ENCODE data around the gene MTO1.
"Not testable (repeated sequence)": the region's sequence is repeated elsewhere in the genome, so short reads cannot be mapped to it uniquely, and the experiment has no call there.

The MTO1 gene

DNA sequence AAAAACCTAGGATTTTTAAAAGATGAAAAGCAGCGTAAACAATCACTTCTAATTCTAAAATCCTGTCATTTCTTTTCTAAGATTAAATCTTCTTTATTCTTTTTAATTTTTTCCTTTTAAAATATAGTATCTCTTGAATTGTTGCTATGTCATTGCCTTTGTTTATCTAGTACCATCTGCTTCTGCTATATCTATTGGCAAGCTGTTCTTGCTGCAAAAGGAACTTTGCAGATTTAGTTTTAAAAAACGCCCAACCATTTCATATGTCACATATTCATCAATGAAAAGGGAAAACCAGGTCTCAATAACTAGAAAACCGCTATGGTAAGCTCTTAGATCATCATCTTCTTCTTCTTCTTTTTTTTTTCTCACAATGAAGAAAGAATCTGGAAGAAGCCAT is 70.8 kb downstream of the MTO1 start:
- DNase-seq (ENCODE audit: low spot score): no peak

DNA sequence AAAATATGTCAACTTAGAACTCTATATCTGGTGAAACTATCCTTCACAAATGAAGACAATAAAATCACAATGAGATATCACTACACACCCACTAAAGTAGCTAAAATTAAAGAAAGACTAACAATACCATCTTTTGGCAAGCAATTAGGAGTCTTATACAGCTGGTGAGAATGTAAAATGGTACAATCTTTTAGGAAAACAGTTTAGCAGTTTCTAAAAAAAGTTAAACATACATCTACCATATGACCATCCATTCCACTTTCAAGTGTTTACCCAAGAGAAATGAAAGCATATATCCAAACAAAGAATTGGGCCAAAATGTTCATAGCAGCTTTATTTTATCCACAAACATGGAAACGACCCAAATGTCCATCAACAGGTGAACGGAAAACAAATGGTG is 73.1 kb downstream of the MTO1 start:
- no peak for DNase-seq (ENCODE audit: low spot score)

DNA sequence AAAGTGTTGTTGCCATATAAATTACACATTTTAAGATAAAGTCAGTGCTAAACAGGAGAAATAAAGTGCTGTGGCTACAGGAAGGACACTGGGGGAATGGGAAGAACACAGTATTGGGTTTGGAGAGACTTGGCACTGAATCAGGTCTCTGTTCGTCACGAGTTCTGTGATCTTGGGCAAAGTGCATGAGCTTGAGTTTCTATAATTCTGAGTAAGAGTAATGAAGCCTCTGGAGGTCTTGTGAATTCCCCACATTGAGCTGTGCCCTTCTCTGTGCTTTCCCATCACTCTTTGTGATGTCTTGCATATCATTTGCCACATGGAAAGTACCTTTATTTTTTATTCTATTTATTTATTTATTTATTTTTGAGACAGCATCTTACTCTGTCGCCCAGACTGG is 76.1 kb downstream of the MTO1 start:
- no peak for DNase-seq (ENCODE audit: low spot score)

DNA sequence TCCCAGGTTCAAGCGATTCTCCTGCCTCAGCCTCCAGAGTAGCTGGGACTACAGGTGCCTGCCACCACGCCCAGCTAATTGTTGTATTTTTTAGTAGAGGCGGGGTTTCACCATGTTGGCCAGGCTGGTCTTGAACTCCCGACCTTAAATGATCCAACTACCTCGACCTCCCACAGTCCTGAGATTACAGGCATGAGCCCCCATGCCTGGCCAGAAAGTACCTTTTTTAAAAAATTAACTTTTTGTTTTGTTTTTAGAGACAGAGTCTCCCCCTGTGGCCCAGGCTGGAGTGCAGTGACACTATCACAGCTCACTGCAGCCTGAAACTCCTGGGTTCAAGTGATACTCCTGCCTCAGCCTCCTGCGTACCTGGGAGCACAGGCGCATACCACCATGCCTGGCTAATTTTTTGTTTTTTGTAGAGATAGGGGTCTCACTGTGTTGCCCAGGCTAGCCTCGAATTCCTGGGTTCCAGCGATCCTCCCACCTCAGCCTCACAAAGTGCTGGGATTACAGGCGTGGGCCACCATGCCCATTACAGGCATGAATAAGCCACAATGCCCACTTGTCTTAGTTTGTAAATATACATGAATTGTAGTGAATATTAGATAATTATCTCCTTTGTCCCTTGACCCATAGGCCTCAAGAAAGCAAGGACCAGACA is 76.7 kb downstream of the MTO1 start:
- DNase-seq (ENCODE audit: low spot score): no peak

DNA sequence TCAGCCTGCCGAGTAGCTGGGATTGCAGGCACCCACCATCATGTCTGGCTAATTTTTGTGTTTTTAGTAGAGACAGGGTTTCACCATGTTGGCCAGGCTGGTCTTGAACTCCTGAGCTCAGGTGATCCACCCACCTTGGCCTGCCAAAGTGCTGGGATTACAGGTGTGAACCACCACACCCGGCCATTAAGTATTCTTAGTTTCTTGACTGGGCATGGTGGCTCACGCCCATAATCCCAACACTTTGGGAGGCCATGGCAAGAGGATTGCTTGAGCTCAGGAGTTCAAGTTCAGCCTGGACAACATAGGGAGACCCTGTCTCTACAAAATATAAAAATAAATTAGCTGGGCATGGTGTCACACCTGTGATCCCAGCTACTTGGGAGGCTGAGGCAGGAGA is 80.9 kb downstream of the MTO1 start:
- DNase-seq (ENCODE audit: low spot score): not testable (repeated sequence)

GRCh38 chr6:73542891-73543290 is 81.4 kb downstream of the MTO1 start:
- DNase-seq (ENCODE audit: low spot score): no peak

DNA sequence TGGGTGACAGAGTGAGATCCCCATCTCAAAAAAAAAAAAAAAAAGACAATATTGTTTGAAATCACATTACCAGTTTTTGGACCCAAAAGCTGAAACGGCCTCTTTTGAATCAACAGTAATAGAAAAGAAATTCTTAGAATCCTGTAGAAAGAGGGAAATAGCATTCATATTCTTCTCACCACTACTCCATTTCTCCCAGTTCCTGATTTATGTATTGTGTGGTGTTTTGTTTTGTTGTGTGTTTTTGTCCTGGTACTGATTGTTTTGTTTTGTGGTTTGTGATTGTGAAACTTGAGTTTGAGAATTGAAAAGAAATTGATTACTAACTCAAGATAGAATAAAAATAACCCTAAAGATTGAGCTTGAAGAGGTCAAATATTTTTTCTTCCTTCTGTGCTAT is 85.5 kb downstream of the MTO1 start:
- no peak for DNase-seq (ENCODE audit: low spot score)

- peak; percentile 44 for DNase-seq (ENCODE audit: low spot score)
These were observed 87.2 kb downstream of the MTO1 start for GRCh38 chr6:73548458-73549446.

GRCh38 chr6:73551115-73551514 is 89.6 kb downstream of the MTO1 start:
- DNase-seq (ENCODE audit: low spot score): not testable (repeated sequence)

DNA sequence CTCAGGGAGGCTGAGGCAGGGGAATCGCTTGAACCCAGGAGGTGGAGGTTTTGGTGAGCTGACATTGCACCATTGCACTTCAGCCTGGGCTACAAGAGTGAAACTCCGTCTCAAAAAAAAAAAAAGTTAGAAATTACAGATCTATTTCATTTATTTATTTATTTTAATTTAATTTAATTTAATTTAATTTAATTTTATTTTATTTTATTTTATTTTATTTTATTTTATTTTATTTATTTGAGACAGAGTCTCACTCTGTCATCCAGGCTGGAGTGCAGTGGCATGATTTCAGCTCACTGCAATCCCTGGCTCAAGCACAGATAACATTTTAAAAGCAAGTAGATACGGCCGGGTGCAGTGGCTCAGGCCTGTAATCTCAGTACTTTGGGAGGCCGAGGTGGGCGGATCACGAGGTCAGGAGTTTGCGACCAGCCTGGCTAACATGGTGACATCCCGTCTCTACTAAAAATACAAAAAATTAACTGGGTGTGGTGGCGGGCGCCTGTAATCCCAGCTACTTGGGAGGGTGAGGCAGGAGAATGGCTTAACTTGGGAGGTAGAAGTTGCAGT is 93.9 kb downstream of the MTO1 start:
- DNase-seq (ENCODE audit: low spot score): not testable (repeated sequence)

DNA sequence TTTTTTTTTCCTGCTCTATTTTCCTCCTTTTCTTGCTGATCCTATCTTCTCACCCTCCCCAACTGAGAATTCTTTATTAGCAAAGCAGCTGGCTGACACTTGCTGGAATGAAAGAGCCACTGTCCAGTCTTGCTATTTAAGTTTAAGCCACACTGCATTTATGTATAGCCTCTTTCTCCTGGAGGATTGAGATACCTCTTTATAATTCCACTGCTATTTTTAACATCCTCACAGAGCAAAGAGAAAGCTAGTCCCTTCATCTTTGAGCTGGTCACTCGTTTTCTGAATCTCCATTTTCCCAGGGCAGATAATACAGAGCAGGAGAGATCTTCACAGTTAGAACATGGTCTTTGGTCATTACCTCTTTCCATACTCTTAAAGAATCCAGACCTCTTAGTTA is 95.3 kb downstream of the MTO1 start:
- DNase-seq (ENCODE audit: low spot score): no peak
